ENCODE results near the gene ADARB1.
A peak's percentile ranks its signal among the peaks of the same experiment; 100 is the strongest.

ADARB1 gene

GRCh38 chr21:45256912-45257672, 182.7 kb downstream of the ADARB1 start:
- FAIRE-seq (no peak), DNase-seq (ENCODE audit: insufficient read length, low spot score) (peak; percentile 40)
- TF ChIP-seq, protein P1, sequence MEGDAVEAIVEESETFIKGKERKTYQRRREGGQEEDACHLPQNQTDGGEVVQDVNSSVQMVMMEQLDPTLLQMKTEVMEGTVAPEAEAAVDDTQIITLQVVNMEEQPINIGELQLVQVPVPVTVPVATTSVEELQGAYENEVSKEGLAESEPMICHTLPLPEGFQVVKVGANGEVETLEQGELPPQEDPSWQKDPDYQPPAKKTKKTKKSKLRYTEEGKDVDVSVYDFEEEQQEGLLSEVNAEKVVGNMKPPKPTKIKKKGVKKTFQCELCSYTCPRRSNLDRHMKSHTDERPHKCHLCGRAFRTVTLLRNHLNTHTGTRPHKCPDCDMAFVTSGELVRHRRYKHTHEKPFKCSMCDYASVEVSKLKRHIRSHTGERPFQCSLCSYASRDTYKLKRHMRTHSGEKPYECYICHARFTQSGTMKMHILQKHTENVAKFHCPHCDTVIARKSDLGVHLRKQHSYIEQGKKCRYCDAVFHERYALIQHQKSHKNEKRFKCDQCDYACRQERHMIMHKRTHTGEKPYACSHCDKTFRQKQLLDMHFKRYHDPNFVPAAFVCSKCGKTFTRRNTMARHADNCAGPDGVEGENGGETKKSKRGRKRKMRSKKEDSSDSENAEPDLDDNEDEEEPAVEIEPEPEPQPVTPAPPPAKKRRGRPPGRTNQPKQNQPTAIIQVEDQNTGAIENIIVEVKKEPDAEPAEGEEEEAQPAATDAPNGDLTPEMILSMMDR (IDR thresholded peaks at IDR 0.05; ENCODE audit: insufficient read depth, missing control alignments): no peak

- TF ChIP-seq, protein P1 (IDR thresholded peaks at IDR 0.05; ENCODE audit: insufficient read depth, missing control alignments): no peak
- FAIRE-seq (no peak), DNase-seq (ENCODE audit: insufficient read length, low spot score) (peak; percentile 6)
Observed at GRCh38 chr21:45257673-45258341, 183.4 kb downstream of the ADARB1 start.

- TF ChIP-seq, protein P1 (IDR thresholded peaks at IDR 0.05; ENCODE audit: insufficient read depth, missing control alignments): no peak
- peak; percentile 2 for DNase-seq (ENCODE audit: insufficient read length, low spot score)
- no peak for FAIRE-seq
Observed at GRCh38 chr21:45258466-45258865, 184.1 kb downstream of the ADARB1 start.

DNA sequence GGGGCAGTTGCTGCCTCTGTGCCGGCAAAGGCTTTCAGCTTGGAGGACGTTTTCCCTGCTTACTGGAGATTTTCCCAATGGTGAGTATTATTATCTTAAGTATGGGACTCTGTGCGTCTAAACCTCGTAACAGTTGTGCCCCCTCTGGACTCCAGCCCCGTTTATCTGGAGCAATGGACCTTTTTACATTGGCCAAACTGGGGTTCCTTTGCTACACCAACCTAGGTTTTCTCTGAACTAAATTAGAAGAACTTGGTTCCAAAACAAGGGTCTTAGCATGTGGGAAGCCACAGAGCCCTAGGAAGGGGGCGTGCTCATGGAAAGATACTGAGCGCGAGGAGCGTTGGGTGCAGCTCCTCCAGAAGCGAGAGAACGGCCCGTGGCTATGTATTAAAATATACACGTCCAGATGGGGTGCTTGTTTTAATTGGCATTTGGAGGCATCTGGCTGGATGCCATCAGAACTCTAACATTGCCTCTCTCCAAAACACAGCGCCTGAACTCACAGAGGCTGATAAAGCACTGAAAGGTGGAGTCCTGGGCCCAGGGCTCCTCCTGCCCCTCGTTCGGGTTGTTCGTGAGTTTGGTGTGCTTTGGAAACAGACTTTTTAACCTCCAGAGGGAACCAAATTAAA, 184.9 kb downstream of the ADARB1 start:
- DNase-seq (ENCODE audit: insufficient read length, low spot score) (peak; percentile 6), FAIRE-seq (no peak)

GRCh38 chr21:45260191-45260825, 185.9 kb downstream of the ADARB1 start:
- TF ChIP-seq, protein P1 (IDR thresholded peaks at IDR 0.05; ENCODE audit: insufficient read depth, missing control alignments): no peak
- peak; percentile 5 for DNase-seq (ENCODE audit: insufficient read length, low spot score)
- FAIRE-seq: no peak

More for the DNA sequence above, 184.9 kb downstream of the ADARB1 start:
- TF ChIP-seq, protein P1 (IDR thresholded peaks at IDR 0.05; ENCODE audit: insufficient read depth, missing control alignments): no peak

DNA sequence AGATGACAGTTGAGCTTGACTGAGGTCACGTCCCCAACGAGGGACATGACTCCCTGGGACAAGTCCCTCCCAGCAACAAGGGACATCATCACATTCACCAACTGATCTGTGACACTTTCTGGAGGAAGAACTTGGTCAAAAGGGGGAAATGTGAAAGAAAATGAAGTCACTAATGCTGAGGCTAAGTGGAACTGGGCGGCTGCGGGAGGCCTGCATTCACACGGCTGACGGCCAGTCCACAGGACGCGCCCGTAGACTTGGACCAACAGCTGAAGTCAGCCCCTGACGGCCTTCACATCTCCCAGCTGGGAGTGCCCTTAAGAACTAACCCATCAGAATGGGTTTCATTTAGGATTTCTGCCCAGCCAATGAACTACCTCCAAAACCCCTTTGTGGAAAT, 186.7 kb downstream of the ADARB1 start:
- DNase-seq (ENCODE audit: insufficient read length, low spot score) (no peak), FAIRE-seq (no peak)
- TF ChIP-seq, protein P1 (IDR thresholded peaks at IDR 0.05; ENCODE audit: insufficient read depth, missing control alignments): no peak
